Measurements from ENCODE around the gene GP9.
"Not testable (repeated sequence)": the region's sequence is repeated elsewhere in the genome, so short reads cannot be mapped to it uniquely, and the experiment has no call there.

GP9 gene

DNA sequence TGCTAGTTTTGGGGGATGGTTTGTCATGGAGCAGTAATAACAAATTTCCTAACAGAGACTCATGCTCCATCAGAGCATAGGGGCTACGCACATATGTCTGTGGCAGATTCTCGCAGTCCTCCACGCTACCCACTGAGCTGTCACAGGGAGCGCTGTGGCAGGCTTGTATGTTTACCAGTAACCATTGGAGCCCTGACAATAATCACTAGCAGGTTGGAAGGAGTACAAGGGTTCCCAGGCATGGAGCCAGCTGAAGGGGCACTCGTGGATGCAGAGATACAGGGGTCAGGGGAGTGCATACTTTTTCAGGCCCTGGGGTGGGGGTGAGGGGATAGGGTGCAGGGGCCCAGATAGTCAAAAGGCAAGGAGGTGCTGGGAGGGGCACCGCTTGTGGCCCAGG lies 7.9 kb upstream of the GP9 start:
- DNase-seq: no peak

DNA sequence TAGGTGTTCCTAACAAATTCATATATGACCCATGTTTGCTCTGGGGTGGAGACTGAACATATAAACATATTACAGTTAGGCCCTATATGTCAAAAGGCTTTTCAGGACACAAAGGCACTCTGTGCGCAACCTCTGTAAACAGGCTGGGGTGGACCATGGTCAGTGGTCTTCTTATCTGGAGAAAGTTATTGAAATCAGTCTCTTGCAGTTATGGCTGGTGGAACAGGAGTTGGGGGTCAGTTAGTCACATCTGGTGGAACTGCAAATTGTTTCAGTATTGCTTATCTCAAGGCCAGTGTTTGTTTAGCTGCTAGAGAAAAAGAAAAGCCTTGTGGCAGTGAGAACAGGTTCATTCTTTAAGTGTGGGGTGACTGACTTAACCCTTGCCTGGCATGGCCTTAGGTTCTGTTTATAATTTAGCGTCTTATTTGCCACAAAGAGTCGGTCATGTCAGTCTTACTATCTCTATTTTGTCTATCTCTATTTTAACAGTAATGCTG lies 5.9 kb upstream of the GP9 start:
- DNase-seq: no peak

DNA sequence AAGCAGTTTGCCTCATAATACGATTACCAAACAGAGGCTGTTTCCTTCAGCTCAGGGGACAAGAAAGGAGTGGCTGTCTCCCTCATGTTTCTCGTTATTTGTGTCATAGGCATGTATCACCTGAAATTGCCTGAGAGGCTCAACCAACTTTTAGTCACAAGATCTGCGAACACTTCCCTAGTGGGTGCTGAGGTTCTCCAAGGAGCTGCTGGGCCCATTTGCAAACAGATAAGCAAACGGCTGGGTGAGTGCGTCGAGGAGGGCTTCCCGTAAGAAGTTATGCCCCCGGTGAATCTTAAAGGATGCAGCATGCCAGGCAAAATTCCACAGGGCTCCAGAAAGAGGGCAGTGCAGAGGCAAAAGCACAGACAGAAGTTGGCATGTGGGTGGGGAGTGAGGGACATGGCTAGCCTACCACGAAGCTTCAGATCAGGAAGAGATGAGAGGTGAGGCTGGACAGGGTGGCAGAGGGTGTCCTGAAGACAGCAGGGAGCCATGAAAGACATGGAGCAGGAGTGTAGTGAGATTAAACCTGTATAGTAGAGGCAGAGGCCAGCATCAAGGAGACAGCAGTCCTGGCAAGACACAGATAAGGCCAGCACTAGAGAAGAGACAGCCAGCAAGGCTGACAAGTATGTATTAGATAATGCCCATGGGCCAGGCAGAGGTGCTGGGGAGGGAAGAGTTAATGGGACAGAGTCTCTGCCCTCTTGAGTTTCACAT lies 4.0 kb upstream of the GP9 start:
- no peak for DNase-seq

DNA sequence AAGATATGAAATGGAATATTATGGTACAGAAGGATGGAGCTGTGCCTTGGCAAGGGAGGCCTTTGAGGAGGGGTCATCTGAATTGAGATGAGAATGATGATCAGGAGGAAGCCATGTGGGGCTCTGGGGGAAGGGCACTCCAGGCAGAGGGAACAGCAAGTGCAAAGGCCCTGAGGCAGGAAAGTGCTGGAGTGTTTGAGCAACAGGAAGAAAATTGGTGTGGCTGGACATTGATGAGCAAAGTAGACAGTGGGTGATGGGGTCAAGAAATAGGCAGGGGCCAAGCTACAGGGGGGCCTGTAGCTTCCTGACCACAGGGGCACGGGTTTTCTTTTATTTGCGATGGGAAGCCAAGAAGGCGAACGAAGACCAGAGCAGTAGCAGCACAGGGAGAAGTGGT lies 3.3 kb upstream of the GP9 start:
- DNase-seq: no peak

DNA sequence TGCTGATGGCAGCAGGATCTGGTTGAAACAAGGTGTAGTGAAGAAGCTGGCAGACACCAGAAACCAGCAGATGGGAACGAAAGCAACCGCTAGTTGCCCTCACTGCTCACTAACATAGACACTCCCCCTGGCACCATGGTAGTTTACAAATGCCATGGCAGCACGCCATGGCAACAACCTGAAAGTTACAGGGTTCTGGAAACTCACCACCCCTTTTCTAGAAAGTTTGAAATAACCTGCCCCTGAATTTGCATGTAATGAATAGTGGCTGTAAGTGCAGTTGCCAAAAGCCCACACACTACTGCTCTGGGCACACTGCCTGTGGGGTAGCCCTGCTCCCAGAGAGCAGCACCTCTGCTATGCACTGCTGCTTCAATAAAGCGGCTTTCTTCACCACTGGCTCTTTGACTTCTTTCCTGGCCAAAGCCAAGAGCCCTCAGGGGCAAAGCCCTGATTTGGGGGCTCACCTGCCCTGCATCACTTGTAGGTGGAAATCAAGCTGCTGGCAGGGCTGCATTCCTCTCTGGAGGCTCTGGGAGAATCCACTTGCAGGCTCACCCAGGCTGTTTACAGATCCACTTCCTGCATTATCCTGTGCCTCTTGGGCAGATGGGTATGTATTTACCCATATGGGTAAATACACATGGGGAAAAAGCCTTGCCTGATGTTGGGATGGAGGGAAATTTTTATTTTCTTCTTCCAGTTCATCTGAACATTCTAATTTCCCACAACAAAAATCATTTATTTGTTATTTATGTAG lies 2.0 kb upstream of the GP9 start:
- peak in 1 of 2 donors; percentile 33 for DNase-seq

DNA sequence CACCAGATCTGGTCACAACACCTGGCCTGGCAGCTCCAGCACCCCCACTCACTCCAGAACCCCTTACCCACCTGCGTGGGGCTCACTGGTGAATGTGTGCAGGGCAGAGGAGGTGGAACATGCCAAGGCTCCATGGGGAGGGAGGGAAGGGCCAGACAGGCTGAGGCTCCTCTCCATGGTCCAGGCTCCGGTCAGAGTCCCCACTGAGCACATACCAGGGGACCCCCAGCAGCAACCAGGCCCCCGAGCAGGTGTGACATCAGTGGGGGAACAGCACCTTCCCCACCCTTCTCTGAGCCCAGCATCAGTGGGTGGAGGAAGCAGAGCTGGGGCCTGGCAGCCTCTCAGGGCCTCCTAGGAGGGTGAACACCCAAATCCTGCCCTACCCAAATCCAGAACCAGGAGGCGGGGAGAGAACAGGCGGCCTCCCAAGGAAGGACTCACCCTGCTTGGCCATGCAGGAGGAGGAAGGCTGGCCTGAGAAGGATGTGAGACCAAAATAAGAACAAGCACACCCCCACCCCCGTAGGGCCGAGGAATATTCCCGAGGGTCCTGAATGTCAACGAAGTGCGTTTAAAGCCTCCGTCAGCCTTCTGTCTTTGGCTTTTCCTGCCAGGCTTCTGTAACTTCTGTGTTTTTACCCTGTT lies 1.1 kb upstream of the GP9 start:
- DNase-seq: no peak

DNA sequence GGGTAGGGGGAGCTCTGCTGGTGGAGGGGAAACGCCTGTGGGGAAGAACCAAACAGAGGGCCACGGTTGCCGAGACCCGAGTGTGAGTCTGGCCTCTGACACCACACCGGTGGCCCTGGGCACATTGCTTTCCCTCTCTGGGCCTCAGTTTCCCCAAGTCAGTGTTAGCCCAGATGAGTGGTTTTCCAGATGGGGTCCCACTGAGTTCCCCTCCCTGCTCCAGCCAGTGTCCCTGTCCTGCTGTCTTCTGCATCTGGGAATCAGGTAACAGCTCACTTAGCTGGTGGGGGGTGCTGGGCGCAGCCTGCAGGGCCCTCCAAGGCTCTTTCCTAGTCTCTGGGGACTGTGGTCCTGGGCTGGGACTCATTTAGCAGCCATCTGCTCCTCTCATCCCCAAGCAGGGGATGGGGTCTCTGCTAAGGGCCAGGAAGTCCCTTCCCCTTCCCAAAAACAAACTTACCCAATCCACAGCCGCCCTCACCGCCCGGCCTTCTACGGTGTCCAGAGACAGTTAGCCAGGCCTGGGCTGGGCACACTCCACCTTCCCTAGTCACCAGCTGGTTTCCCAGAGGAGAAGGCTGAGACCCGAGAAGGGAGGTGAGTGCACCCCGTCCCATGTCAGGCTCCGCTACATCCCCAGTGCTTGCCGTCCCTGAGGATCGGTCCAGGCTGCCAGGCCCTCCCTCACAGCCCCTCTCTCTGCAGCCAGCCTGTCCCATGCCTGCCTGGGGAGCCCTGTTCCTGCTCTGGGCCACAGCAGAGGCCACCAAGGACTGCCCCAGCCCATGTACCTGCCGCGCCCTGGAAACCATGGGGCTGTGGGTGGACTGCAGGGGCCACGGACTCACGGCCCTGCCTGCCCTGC lies 676 bp downstream of the GP9 start:
- DNase-seq: no peak

DNA sequence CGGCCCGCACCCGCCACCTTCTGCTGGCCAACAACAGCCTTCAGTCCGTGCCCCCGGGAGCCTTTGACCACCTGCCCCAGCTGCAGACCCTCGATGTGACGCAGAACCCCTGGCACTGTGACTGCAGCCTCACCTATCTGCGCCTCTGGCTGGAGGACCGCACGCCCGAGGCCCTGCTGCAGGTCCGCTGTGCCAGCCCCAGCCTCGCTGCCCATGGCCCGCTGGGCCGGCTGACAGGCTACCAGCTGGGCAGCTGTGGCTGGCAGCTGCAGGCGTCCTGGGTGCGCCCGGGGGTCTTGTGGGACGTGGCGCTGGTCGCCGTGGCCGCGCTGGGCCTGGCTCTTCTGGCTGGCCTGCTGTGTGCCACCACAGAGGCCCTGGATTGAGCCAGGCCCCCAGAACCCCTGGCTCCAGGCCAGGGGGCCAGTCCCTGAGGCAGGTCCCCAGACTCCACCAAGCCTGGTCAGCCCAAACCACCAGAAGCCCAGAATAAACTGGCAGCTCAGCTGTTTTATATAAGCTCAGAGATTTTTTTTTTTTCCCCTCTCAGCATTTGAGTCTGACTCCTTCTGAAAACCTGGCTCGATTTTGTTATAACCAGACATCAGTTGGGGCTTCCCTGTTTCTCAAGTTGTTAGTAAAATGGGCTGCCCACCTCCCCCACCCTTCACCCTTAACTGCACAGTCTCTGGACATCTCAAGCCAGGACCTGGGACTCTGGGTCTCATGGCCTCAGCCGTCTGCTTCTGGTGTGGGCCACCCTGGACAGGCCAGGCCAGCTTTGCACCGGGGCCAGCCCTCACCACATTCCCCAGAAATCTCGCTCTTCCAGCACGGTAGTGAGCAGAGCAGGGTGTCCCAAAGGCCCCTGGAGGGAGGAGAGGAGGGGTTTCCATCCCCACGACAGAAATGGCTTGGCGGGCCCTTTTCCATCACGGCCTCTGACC lies 1.6 kb downstream of the GP9 start:
- DNase-seq: no peak

DNA sequence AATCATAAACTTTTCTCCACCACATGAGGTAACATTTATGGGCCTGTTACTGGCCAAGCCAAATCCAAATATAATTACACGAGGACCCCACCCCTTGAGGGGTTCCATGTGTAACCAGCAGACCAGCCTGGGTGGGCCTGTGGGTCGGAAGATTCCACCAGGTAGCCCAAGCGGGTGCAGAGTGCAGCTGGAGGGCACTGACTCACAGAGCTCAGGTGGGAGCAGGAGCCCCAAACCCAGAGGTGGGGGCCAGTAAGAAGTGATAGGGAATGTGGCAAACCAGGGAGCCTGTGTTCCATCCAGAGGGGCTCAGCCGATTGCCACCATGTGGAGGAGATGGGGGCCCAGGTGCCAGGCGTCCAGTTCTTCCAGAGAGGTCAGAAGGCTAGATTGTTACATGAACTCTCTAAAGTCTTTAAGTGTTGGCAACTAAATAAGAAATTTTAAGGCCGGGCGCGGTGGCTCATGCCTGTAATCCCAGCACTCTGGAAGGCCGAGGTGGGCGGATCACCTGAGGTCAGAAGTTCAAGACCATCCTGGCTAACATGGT lies 2.6 kb downstream of the GP9 start:
- DNase-seq: no peak

DNA sequence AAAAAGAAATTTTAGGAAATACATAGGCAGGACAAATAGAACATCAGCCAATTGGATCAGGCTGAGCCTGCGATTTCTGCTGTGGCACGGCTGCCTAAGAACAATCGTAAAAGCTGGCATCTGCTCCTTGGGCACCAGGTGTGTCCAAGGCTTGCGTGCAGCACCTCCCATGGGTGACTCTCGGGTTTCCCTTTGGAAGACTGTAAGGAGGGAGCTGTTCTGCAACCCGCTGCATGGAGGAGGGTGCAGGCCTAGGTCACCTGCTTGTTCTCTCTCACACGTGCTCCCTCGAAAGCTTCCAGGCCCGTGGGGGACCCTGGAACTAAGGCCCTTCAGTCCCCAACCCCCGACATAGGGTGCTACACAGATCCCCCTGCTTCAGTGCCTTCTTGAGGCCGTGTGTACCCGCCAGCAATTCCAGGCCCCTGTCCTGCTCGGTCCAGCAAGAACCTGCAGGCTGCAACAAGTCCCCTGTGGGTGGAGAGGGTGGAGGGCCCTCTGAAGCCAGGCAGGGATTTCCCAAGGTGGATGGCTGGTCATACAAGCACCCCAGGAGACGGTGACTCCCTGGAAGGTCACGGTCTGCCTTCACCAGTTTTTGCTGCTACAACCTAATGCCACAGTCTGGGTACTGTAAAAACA lies 3.4 kb downstream of the GP9 start:
- no peak for DNase-seq

DNA sequence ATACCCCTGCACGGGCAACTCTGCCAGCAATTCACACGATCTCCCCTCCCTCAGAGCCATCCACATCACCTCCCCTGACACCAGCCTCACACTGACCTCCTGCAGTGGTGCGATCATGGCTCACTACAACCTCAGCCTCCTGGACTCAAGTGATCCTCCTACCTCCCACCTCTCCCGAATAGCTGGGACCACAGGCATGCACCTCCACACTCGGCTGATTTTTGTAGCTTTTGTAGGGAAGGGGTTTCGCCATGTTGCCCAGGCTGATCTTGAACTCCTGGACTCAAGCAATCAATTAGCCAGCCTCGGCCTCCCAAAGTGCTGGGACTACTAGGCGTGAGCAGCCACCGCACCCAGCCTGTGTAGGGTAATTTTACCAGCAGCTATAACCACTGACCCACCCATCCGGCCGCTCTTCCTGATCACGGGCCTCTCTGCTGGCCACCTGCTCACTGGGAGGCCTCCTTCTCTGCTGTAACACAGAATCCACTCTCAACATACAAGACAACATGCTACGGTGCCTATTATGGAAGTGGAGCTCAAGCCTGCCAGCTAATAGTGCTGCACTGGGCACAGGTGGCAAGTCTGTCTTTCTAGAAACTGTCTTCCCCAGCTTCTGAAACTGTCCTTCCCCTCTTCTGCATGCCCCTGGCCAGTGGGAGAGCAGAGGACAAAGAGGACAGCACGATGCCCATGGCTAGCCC lies 4.6 kb downstream of the GP9 start:
- no peak for DNase-seq

DNA sequence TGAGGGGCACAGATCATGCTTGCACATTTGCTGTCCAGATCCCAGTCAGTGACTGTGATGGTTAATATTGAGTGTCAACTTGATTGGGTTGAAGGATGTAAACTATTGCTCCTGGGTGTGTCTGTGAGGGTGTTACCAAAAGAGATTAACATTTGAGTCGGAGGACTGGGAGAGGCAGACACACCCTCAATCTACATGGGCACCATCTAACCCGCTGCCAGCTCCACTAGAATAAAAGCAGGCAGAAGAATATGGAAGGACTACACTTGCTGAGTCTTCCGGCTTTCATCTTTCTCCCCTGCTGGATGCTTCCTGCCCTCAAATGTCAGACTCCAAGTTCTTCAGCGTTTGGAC lies 5.1 kb downstream of the GP9 start:
- DNase-seq: no peak

DNA sequence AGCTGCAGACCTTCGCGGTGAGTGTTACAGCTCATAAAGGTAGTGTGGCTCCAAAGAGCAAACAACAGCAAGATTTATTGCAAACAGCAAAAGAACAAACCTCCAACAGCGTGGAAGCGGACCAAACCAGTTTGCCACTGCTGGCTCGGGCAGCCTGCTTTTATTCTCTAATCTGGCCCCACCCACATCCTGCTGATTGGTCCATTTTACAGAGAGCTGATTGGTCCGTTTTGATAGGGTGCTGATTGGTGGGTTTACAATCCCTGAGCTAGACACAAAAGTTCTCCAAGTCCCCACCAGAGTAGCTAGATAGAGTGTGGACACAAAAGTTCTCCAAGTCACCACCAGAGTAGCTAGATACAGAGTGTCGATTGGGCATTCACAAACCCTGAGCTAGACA lies 7.1 kb downstream of the GP9 start:
- DNase-seq: peak; percentile 17 to 29

DNA sequence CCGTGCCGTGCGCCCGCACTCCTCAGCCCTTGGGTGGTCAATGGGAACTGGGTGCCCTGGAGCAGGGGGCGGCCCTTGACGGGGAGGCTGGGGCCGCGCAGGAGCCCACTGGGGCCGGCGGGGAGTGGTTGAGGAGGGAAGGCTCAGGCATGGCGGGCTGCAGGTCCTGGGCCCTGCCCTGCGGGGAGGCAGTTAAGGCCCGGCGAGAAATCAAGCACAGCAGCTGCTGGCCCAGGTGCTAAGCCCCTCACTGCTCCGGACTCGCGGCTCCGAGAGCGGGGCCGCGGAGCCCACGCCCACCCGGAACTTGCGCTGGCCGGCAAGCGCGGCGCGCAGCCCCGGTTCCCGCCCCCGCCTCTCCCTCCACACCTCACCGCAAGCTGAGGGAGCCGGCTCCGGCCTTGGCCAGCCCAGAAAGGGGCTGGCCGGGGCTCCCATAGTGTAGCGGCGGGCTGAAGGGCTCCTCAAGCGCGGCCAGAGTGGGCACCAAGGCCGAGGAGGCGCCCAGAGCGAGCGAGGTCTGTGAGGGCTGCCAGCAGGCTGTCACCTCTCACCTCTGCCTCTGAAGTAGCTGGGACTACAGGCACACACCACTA lies 7.8 kb downstream of the GP9 start:
- no peak for DNase-seq

DNA sequence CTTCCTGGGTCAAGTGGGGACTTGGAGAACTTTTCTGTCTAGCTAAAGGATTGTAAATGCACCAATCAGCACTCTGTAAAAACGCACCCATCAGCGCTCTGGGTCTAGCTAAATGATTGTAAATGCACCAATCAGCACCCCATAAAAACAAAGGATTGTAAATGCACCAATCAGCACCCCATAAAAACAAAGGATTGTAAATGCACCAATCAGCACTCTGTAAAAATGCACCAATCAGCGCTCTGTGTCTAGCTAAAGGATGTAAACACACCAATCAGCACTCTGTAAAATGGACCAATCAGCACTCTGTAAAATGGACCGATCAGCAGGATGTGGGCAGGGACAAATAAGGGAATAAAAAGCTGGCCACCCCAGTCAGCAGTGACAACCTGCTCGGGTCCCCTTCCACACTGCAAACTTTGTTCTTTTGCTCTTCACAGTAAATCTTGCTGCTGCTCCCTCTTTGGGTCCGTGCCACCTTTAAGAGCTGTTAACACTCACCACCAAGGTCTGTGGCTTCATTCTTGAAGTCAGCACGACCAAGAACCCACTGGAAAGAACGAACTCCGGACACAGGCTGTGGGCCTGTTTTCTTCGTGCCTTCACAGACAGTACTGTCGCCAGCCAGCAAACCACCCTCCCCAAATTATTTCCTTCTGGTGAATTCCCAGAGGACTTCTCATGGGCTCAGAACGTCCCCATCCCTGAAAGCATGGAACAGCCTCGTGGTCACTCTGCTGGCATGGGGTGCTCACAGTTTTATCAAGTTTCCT lies 8.9 kb downstream of the GP9 start:
- not testable (repeated sequence) for DNase-seq

DNA sequence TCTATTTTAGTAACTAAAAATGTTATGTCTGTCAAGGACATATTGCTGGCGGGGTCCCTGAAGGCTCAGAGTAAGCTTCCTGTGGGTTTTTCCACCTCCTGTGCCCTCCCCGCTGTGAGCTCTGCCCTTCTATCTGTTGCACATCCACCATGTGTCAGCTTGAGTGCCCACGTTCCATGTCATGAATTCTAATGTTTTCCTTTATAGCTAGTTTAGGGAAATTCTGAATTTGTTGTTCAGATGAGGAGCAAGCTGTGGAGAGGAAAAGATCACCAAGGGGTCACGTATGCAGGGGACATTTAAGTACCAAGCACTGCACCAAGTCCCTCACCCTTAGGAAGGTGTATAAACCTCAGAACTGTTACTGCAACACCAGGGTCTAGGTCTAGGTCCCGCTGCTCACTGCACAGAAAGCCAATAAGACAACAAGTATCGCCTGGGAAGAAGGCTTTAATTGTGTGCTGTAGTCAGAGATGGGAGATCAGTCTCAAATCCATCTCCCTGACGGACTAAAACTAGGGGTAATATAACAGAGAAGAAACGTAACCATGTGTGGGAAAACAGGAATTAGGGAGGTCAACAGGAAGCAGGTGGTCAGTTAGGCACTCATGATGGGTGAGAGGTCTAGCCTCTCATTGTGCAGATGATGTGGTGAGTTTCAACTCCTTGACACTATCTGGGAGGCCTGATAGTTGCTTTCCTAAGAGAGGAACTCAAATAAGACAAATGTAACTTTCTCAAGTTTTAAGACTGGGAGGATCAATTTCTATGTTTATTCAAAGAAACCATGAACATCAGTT lies 9.7 kb downstream of the GP9 start:
- no peak for DNase-seq

DNA sequence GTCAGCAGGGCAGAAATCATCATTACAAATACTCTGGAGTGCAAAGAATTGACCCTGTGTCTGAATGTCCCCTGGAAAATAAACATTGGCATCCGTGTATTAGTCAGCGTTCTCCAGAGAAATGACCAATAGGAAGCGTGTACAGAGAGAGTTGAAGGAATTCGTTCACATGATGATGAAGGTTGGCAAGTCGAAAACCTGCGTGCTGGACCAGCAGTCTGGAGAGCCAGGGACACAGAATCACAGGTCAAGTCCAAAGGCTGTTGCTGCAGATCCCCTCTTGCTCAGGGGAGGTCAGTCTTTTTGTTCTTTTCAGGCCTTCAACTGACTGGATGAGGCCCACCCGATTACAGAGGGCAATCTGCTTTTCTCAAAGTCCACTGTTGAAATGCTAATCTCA lies 16.6 kb downstream of the GP9 start:
- no peak for DNase-seq

DNA sequence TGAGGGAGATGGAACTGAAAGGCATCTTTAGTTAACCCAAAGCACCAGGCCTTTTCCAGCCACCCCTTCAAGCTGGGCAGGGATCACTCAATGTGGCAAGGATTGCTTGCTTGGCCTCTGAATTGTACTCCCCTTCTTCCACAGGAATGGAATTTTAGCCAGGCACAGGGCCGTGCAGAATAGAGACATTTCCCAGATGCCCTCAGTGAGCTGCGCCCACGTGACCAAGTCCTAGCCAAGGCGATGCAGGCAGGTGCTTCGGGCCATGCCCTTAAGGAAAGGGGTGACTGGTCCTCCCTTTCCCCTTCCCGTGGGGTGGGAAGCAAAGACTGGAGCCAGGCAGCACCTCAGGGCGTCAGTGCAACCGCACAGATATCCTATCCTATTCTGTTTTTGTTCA lies 17.9 kb downstream of the GP9 start:
- DNase-seq: no peak
